H1 (cell line): Measurements from ENCODE around the gene FLOT1. TPM values are rescaled to one million over a fixed set of nuclear protein-coding genes. Genes with fewer than 3 reads are reported as not detected.
A peak's percentile ranks its signal among the peaks of the same experiment; 100 is the strongest.

Experiments used
- CTCF ChIA-PET: fragments of 300-600 bp; sonication (Branson Sonifier 250); formaldehyde crosslinking; loops from one replicate; lab custom pipeline; 2021; ENCODE audit not compliant: partially characterized antibody; lab: Charles Lee
- POLR2A ChIA-PET: fragments of 300-600 bp; sonication (Branson Sonifier 250); formaldehyde crosslinking; loops from one replicate; lab custom pipeline; 2021; ENCODE audit warnings: inconsistent platforms; ENCODE audit not compliant: partially characterized antibody; lab: Charles Lee
- DNase-seq, 2 experiments: peaks; one replicate each; pipeline versions ENCODE4 v3.0.0 to v3.0.0-alpha.2; 2010 to 2022; ENCODE audit warnings: low spot score in 2 of 2, low read depth in 1 of 2, mixed read lengths in 1 of 2
- FAIRE-seq: peaks from 2 replicates; lab custom pipeline; 2011; peaks lifted over from hg19 to GRCh38; lab: Jason Lieb, UNC
- H2AFZ ChIP-seq: 2 replicates; pipeline ENCODE4 v1.8.1; 2012; ENCODE audit warnings: low read length, inconsistent platforms
- H2AK5ac ChIP-seq: 2 replicates; pipeline ENCODE4 v1.6.1; 2013; ENCODE audit warnings: low read depth, low read length
- H2BK120ac ChIP-seq: replicated peaks from 2 replicates; pipeline ENCODE3; 2013; ENCODE audit warnings: low read depth, low read length, inconsistent platforms
- H2BK12ac ChIP-seq: 2 replicates; pipeline ENCODE4 v1.6.1; 2013; ENCODE audit warnings: low read depth, low read length
- H2BK15ac ChIP-seq: 2 replicates; pipeline ENCODE4 v1.6.1; 2013; ENCODE audit warnings: low read length
- H2BK20ac ChIP-seq: 2 replicates; pipeline ENCODE4 v1.6.1; 2013; ENCODE audit warnings: low read length
- H2BK5ac ChIP-seq: 2 replicates; pipeline ENCODE4 v1.6.1; 2013; ENCODE audit warnings: low read depth, low read length
- H3K14ac ChIP-seq: 2 replicates; pipeline ENCODE4 v1.6.1; 2013; ENCODE audit warnings: inconsistent platforms; ENCODE audit not compliant: insufficient read length
- H3K18ac ChIP-seq: 2 replicates; pipeline ENCODE4 v1.6.1; 2013; ENCODE audit warnings: low read length; ENCODE audit errors: extremely low read depth
- H3K23ac ChIP-seq: 2 replicates; pipeline ENCODE4 v1.6.1; 2013; ENCODE audit warnings: inconsistent platforms; ENCODE audit not compliant: insufficient read length
- H3K23me2 ChIP-seq: 2 replicates; pipeline ENCODE4 v1.6.1; 2013; ENCODE audit warnings: low read depth, low read length
- H3K27ac ChIP-seq: 2 replicates; pipeline ENCODE4 v1.6.1; 2011; ENCODE audit warnings: low read depth, low read length, inconsistent platforms
- H3K27me3 ChIP-seq, 4 experiments: replicated peaks in 1 of 4; 1 replicate in 1 of 4; 2 replicates in 3 of 4; pipeline versions ENCODE4 v1.6.1 to v1.8.1; 2011 to 2013; ENCODE audit warnings: low read length in 3 of 4, mild to moderate bottlenecking in 3 of 4, inconsistent platforms in 2 of 4, mixed read lengths in 2 of 4, moderate library complexity in 1 of 4; ENCODE audit not compliant: control insufficient read depth in 3 of 4, insufficient read depth in 3 of 4; ENCODE audit errors: extremely low read depth in 1 of 4
- H3K36me3 ChIP-seq, 4 experiments: 2 replicates each; pipeline versions ENCODE4 v1.6.1 to v1.8.1; 2011 to 2013; ENCODE audit warnings: mild to moderate bottlenecking in 4 of 4, low read length in 3 of 4, moderate library complexity in 2 of 4, control low read depth in 1 of 4, inconsistent platforms in 1 of 4; ENCODE audit not compliant: insufficient read depth in 4 of 4, control insufficient read depth in 2 of 4
- H3K4ac ChIP-seq: replicated peaks from 2 replicates; pipeline ENCODE3; 2013; ENCODE audit warnings: low read length, low read depth, mixed read lengths, inconsistent platforms; ENCODE audit not compliant: insufficient read length
- H3K4me1 ChIP-seq, 4 experiments: replicated peaks in 1 of 4; 1 replicate in 1 of 4; 2 replicates in 3 of 4; pipeline versions ENCODE4 v1.6.1 to v1.8.1; 2011 to 2013; ENCODE audit warnings: low read length in 3 of 4, inconsistent platforms in 2 of 4, mixed read lengths in 1 of 4; ENCODE audit not compliant: insufficient read depth in 4 of 4, control insufficient read depth in 3 of 4
- H3K4me2 ChIP-seq, 2 experiments: 2 replicates each; pipeline versions ENCODE4 v1.6.1 to v1.8.1; 2011 to 2013; ENCODE audit warnings: low read depth in 2 of 2, low read length in 2 of 2, control low read depth in 1 of 2, inconsistent platforms in 1 of 2, mild to moderate bottlenecking in 1 of 2; ENCODE audit not compliant: insufficient read depth in 1 of 2
- H3K4me3 ChIP-seq, 4 experiments: fragments of 200-600, 300-600 bp in 1 of 4; sonication (generic), shearing (Covaris generic), sonication (Bioruptor Twin) in 1 of 4; 2 replicates each; pipeline versions ENCODE4 v1.5.1 to v1.8.1; 2011 to 2016; ENCODE audit warnings: low read length in 4 of 4, low read depth in 3 of 4, control low read depth in 2 of 4, inconsistent platforms in 2 of 4, mild to moderate bottlenecking in 2 of 4, mixed read lengths in 1 of 4, moderate library complexity in 1 of 4; ENCODE audit not compliant: insufficient read depth in 2 of 4; ENCODE audit errors: extremely low read depth in 1 of 4
- H3K56ac ChIP-seq: replicated peaks from 2 replicates; pipeline ENCODE3; 2013; ENCODE audit warnings: low read depth, mild to moderate bottlenecking, mixed read lengths, low read length, inconsistent platforms; ENCODE audit not compliant: insufficient read length
- H3K79me1 ChIP-seq: 2 replicates; pipeline ENCODE4 v1.6.1; 2013; ENCODE audit warnings: low read depth, low read length, control low read depth
- H3K79me2 ChIP-seq, 2 experiments: 2 replicates each; pipeline versions ENCODE4 v1.6.1 to v1.8.1; 2012 to 2013; ENCODE audit warnings: low read length in 2 of 2, mild to moderate bottlenecking in 2 of 2, inconsistent platforms in 1 of 2; ENCODE audit not compliant: insufficient read depth in 2 of 2, control insufficient read depth in 1 of 2
- H3K9ac ChIP-seq, 4 experiments: replicated peaks in 1 of 4; 1 replicate in 1 of 4; 2 replicates in 3 of 4; pipeline versions ENCODE4 v1.6.1 to v1.8.1; 2011 to 2013; ENCODE audit warnings: low read depth in 3 of 4, low read length in 3 of 4, control low read depth in 2 of 4, mild to moderate bottlenecking in 2 of 4, moderate library complexity in 2 of 4, inconsistent platforms in 1 of 4; ENCODE audit errors: extremely low read depth in 1 of 4
- H3K9me3 ChIP-seq, 2 experiments: 2 replicates each; pipeline versions ENCODE4 v1.6.1 to v1.8.1; 2012 to 2013; ENCODE audit warnings: mild to moderate bottlenecking in 2 of 2, moderate library complexity in 2 of 2, control low read depth in 1 of 2, inconsistent platforms in 1 of 2, low read depth in 1 of 2, low read length in 1 of 2, mixed read lengths in 1 of 2; ENCODE audit not compliant: insufficient read depth in 2 of 2
- H4K20me1 ChIP-seq, 2 experiments: replicated peaks in 1 of 2; 2 replicates each; pipeline versions ENCODE3 to v1.8.1; 2011 to 2013; ENCODE audit warnings: inconsistent platforms in 2 of 2, low read length in 2 of 2, mild to moderate bottlenecking in 1 of 2; ENCODE audit not compliant: insufficient read depth in 2 of 2, control insufficient read depth in 1 of 2
- H4K5ac ChIP-seq: 2 replicates; pipeline ENCODE4 v1.6.1; 2013; ENCODE audit warnings: low read length, low read depth, mixed read lengths, inconsistent platforms; ENCODE audit not compliant: insufficient read length
- H4K8ac ChIP-seq: 2 replicates; pipeline ENCODE4 v1.8.0; 2013; ENCODE audit warnings: mild to moderate bottlenecking, moderate library complexity, low read length, inconsistent platforms; ENCODE audit not compliant: insufficient read depth; ENCODE audit errors: extremely low read depth
- H4K91ac ChIP-seq: replicated peaks from 2 replicates; pipeline ENCODE3; 2013; ENCODE audit warnings: low read length, mixed read lengths, inconsistent platforms; ENCODE audit not compliant: insufficient read length
- BCL11A ChIP-seq, 2 experiments: IDR thresholded peaks; one replicate each; pipeline ENCODE4 v1.6.1; 2011; ENCODE audit warnings: low read depth in 2 of 2, low read length in 2 of 2, mild to moderate bottlenecking in 2 of 2
- CBX8 ChIP-seq: fragments of 300-800, 300-1000 bp; sonication (generic); IDR thresholded peaks from 2 replicates; pipeline ENCODE4 v1.7.1; 2016; ENCODE audit warnings: low read depth, low read length, borderline replicate concordance
- CREB1 ChIP-seq: IDR thresholded peaks from 2 replicates; pipeline ENCODE4 v1.6.1; 2012; ENCODE audit warnings: inconsistent platforms
- EZH2 ChIP-seq: fragments of 200-600 bp; sonication (generic); IDR thresholded peaks from 2 replicates; pipeline ENCODE4 v1.7.1; 2012; ENCODE audit warnings: low read depth, mild to moderate bottlenecking, moderate library complexity, low read length, inconsistent platforms; ENCODE audit not compliant: severe bottlenecking
- FOSL1 ChIP-seq: IDR thresholded peaks from 2 replicates; pipeline ENCODE4 v1.6.1; 2011; ENCODE audit warnings: mild to moderate bottlenecking, low read depth, low read length, moderate library complexity; ENCODE audit not compliant: insufficient read depth
- JUND ChIP-seq: IDR thresholded peaks from 2 replicates; pipeline ENCODE4 v1.6.1; 2011; ENCODE audit warnings: mild to moderate bottlenecking, improper control_type of control experiment, low read length
- RNF2 ChIP-seq: fragments of 200-900, 300-1000 bp; sonication (generic); IDR thresholded peaks from 2 replicates; pipeline ENCODE4 v1.7.1; 2016; ENCODE audit warnings: borderline replicate concordance, low read depth, mild to moderate bottlenecking, antibody characterized with exemption, low read length; ENCODE audit not compliant: poor library complexity, severe bottlenecking; ENCODE audit errors: missing control alignments
- SAP30 ChIP-seq: fragments of 300-600 bp; sonication (generic); IDR thresholded peaks from 2 replicates; pipeline ENCODE4 v1.7.1; 2012; ENCODE audit warnings: low read length, moderate library complexity, mild to moderate bottlenecking, inconsistent platforms; ENCODE audit not compliant: insufficient read depth, insufficient replicate concordance
- SIN3A ChIP-seq, 2 experiments: IDR thresholded peaks in 1 of 2; conservative IDR thresholded peaks in 1 of 2; 2 replicates each; pipeline ENCODE4 v1.6.1; 2011 to 2012; ENCODE audit warnings: low read length in 2 of 2, improper control_type of control experiment in 1 of 2, low read depth in 1 of 2, mild to moderate bottlenecking in 1 of 2
- SP2 ChIP-seq: IDR thresholded peaks from 2 replicates; pipeline ENCODE4 v1.6.1; 2012; ENCODE audit warnings: mild to moderate bottlenecking, low read length, inconsistent platforms
- SUZ12 ChIP-seq: fragments of 200-600 bp; sonication (generic); IDR thresholded peaks from 2 replicates; pipeline ENCODE4 v1.6.1; 2012; ENCODE audit warnings: mild to moderate bottlenecking, inconsistent platforms, low read length, moderate library complexity, mixed read lengths
- TCF12 ChIP-seq: IDR thresholded peaks from 2 replicates; pipeline ENCODE4 v1.6.1; 2011; ENCODE audit warnings: low read depth, mild to moderate bottlenecking, low read length
- ZNF274 ChIP-seq: IDR thresholded peaks from 2 replicates; pipeline ENCODE4 v1.7.0; 2012; ENCODE audit warnings: low read length, borderline replicate concordance; ENCODE audit errors: extremely low read depth
- WGBS, 2 experiments: shearing (Covaris generic) in 1 of 2; methylation state at CpG; one replicate each; pipeline versions ENCODE4 v1.1.6 to v1.1.7; 2013 to 2015; ENCODE audit warnings: low lambda C conversion rate in 2 of 2, mixed read lengths in 2 of 2, inconsistent platforms in 1 of 2, low coverage in 1 of 2, missing lambda C conversion rate in 1 of 2; ENCODE audit not compliant: insufficient replicate concordance in 2 of 2, insufficient coverage in 1 of 2, insufficient read length in 1 of 2; ENCODE audit errors: extremely low coverage in 1 of 2, missing lambda C conversion rate in 1 of 2; 5-methylcytosine and 5-hydroxymethylcytosine counted together
- polyA plus RNA-seq, 7 experiments: library from polyadenylated mRNA; depleted of rRNA in 3 of 7; stranded (reverse) in 5 of 7; unstranded in 2 of 7; fragments of >200 nt in 5 of 7; fragments of 200-250 nt in 2 of 7; gene quantifications; 1 replicate in 5 of 7; 2 replicates in 1 of 7; 4 replicates in 1 of 7; pipeline versions ENCODE4 v1.2.1 to v1.2.3, GENCODE V29; 2011 to 2013; ENCODE audit warnings: missing spikeins in 2 of 7, mixed read lengths in 2 of 7
- total RNA-seq: library from RNA; stranded (reverse); fragmentation: NEBNext Ultra II Directional; extraction: Animal tissue kit (Norgen Biotek cat#: 25700); gene quantifications from 2 replicates; pipeline ENCODE4 v1.2.1, GENCODE V29; 2021

The FLOT1 gene
- total and polyA plus RNA-seq, 2 of the 8 experiments (the other 6 are each of a cell fraction or from before 2014, with no cell fraction given): 87.5 to 88.1 TPM

DNA sequence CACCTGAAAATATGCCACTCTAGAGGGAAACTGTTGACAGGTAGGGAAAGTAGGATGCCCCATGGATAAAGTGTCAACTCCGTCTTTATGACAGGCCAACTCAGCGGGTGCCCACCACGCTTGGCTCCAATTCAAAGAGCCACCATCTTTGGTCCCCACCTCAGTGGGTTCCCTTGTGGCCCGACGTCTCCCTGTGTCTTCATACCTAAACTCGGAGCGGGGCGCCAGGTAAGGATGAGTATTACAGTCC lies 25.7 kb downstream of the FLOT1 start:
- Histone ChIP-seq H2AFZ (no peak overlapping the region), H2BK5ac (peak overlapping the region; percentile 57), H3K79me2 (peaks cover 4 to 30% of the 10 kb centered on the region in 2 experiments), H3K4me2 (peak overlapping the region; percentile 79), H3K79me1 (peaks cover 3% of the 10 kb centered on the region; the same call in 1 of the 2 replicates), H3K36me3 (peaks cover 24 to 35% (median 27%) of the 10 kb centered on the region in 4 experiments), H3K18ac (peak overlapping the region; percentile 10; the same call in 1 of the 2 replicates), H4K20me1 (peaks cover 0 to 6% of the 10 kb centered on the region in 2 experiments), H3K14ac (no peak overlapping the region), H4K8ac (peak overlapping the region; percentile 85; the same call in 1 of the 2 replicates), H4K5ac (peak overlapping the region; percentile 90), H2BK12ac (no peak overlapping the region), H2BK20ac (no peak overlapping the region), H3K27me3 (no peaks in the 10 kb centered on the region), H3K4me3 (peak overlapping the region; percentile 63 to 100 (median 82)), H3K23ac (no peak overlapping the region), H3K4me1 (peaks cover 0 to 2% (median 0%) of the 10 kb centered on the region in 4 experiments; a peak in 6 of 7 replicates), H3K4ac (peak overlapping the region; percentile 5), H3K56ac (peak overlapping the region; percentile 24), H2BK15ac (no peak overlapping the region), H2AK5ac (no peak overlapping the region), H3K9me3 (no peaks in the 10 kb centered on the region), H4K91ac (peak overlapping the region; percentile 76), H3K9ac (peak overlapping the region; percentile 53 to 77 (median 70)), H2BK120ac (peak overlapping the region; percentile 24), H3K27ac (peak overlapping the region; percentile 33; the same call in 1 of the 2 replicates), H3K23me2 (peaks cover 11% of the 10 kb centered on the region)
- CTCF ChIA-PET: interaction anchor here (0.8 to 8.2 kb wide), 7 partner anchors 11 to 325 kb away, joined by 3 to 61 read pairs (median 5); partner anchors contain the start of gene NRM
- 3% methylated on average over 8 of the region's 8 CpGs; no CpG with 5 or more reads in 1 of the 2 experiments for WGBS, 2 experiments
- DNase-seq (no peak), FAIRE-seq (no peak)
- POLR2A ChIA-PET: interaction anchor here (0.7 to 35.9 kb wide), 16 partner anchors 9 to 168 kb away, joined by 3 to 732 read pairs (median 4); partner anchors contain the start of genes ATAT1, C6orf136, DDR1 and DHX16
- TF ChIP-seq SIN3A (conservative IDR thresholded peaks at IDR 0.05 in 1 of 2, IDR thresholded peaks at IDR 0.05 in 1 of 2; ENCODE audit: low read depth in 1 of 2, low read length in 2 of 2) (peak; percentile 83 to 87; a peak in 3 of 4 replicates), RNF2 (no peak), JUND (no peak), CREB1 (no peak), SUZ12 (no peak), SAP30 (peak; percentile 81), BCL11A (IDR thresholded peaks at IDR 0.05; ENCODE audit: low read depth in 2 of 2, low read length in 2 of 2) (no peak), CBX8 (no peak), TCF12 (no peak), FOSL1 (no peak), EZH2 (no peak), ZNF274 (no peak), SP2 (no peak)
